Natural killer cell (primary cell): Measurements from ENCODE around the gene ANXA8L1. TPM values are rescaled to one million over a fixed set of nuclear protein-coding genes. Genes with fewer than 3 reads are reported as not detected.
"Not testable (repeated sequence)": the region's sequence is repeated elsewhere in the genome, so short reads cannot be mapped to it uniquely, and the experiment has no call there.

ENCODE experiments used
- ATAC-seq, 3 donors: fragments of 150-1000 bp in 2 of 3; fragments of 200-7000 bp in 1 of 3; cut with Tn5 transposase; 1 replicate in 1 of 3; 2 replicates in 2 of 3; pipeline ENCODE4 v1.10.0; 2021; ENCODE audit warnings: mild to moderate bottlenecking in 2 of 3, moderate library complexity in 2 of 3
- DNase-seq, 2 donors: peaks; one replicate each; pipeline versions ENCODE4 v3.0.0 to v3.0.0-alpha.2; 2013 to 2021; ENCODE audit warnings: mixed read lengths in 1 of 2
- H3K27ac ChIP-seq: one replicate; pipeline ENCODE4 v1.5.1; 2013; ENCODE audit warnings: mild to moderate bottlenecking, low read length
- H3K27me3 ChIP-seq: one replicate; pipeline ENCODE4 v1.6.1; 2013; ENCODE audit warnings: low read length; ENCODE audit not compliant: control insufficient read depth, insufficient read depth
- H3K36me3 ChIP-seq: one replicate; pipeline ENCODE4 v1.6.1; 2013; ENCODE audit warnings: low read length; ENCODE audit not compliant: control insufficient read depth, insufficient read depth
- H3K4me1 ChIP-seq: one replicate; pipeline ENCODE4 v1.6.1; 2013; ENCODE audit warnings: low read length; ENCODE audit not compliant: control insufficient read depth, insufficient read depth
- H3K4me3 ChIP-seq: one replicate; pipeline ENCODE4 v1.5.1; 2013; ENCODE audit warnings: low read length
- H3K9me3 ChIP-seq: one replicate; pipeline ENCODE4 v1.6.1; 2013; ENCODE audit warnings: low read length; ENCODE audit not compliant: control insufficient read depth, insufficient read depth
- H3K27ac Mint-ChIP-seq, 2 donors: one replicate each; pipeline ENCODE4 v1.8.0; 2022; ENCODE audit warnings: mild to moderate bottlenecking in 2 of 2, mixed read lengths in 2 of 2, moderate library complexity in 1 of 2
- H3K27me3 Mint-ChIP-seq, 2 donors: one replicate each; pipeline ENCODE4 v1.8.0; 2022; ENCODE audit warnings: low read depth in 2 of 2, mixed read lengths in 2 of 2
- H3K36me3 Mint-ChIP-seq: one replicate; pipeline ENCODE4 v1.8.0; 2022; ENCODE audit warnings: mixed read lengths
- H3K4me1 Mint-ChIP-seq, 2 donors: one replicate each; pipeline ENCODE4 v1.8.0; 2022; ENCODE audit warnings: mixed read lengths in 2 of 2
- H3K4me3 Mint-ChIP-seq: one replicate; pipeline ENCODE4 v1.8.0; 2022; ENCODE audit warnings: mild to moderate bottlenecking, moderate library complexity, mixed read lengths
- H3K9me3 Mint-ChIP-seq, 2 donors: one replicate each; pipeline ENCODE4 v1.8.0; 2022; ENCODE audit warnings: mixed read lengths in 2 of 2
- WGBS: methylation state at CpG from one replicate; pipeline ENCODE4 v1.1.7; 2013; ENCODE audit warnings: missing lambda C conversion rate; ENCODE audit not compliant: insufficient coverage; 5-methylcytosine and 5-hydroxymethylcytosine counted together
- intact Hi-C: fragments of 100-400 bp; cut with micrococcal nuclease; formaldehyde crosslinking; loops from one replicate; pipeline ENCODE4 v1.14.2; 2022
- total RNA-seq, 4 donors: library from RNA; stranded (reverse); fragments of 120-200 nt in 1 of 4; gene quantifications; one replicate each; pipeline versions ENCODE4 v1.2.3 to v1.2.4, GENCODE V29; 2013 to 2022

ANXA8L1 gene
- total RNA-seq, 3 donors from 2014 or later (not counting 1 experiment from before 2014, with no cell fraction given), result not detected

GRCh38 chr10:46412665-46413064 is 37.1 kb downstream of the ANXA8L1 start:
- ATAC-seq, H3K27ac Mint-ChIP-seq, H3K4me1 ChIP-seq, H3K27me3 Mint-ChIP-seq, H3K4me3 ChIP-seq, H3K9me3 ChIP-seq, H3K27ac ChIP-seq, H3K4me3 Mint-ChIP-seq, H3K36me3 ChIP-seq, H3K27me3 ChIP-seq, DNase-seq, H3K4me1 Mint-ChIP-seq, H3K9me3 Mint-ChIP-seq, intact Hi-C loops, H3K36me3 Mint-ChIP-seq: not testable (repeated sequence)
- no CpG with 5 or more reads among the region's 5 CpGs for WGBS

GRCh38 chr10:46415291-46415690 is 39.7 kb downstream of the ANXA8L1 start:
- H3K27ac Mint-ChIP-seq, H3K36me3 ChIP-seq, intact Hi-C loops, H3K4me1 ChIP-seq, H3K9me3 Mint-ChIP-seq, H3K9me3 ChIP-seq, H3K27me3 ChIP-seq, H3K4me3 ChIP-seq, H3K36me3 Mint-ChIP-seq, H3K27me3 Mint-ChIP-seq, H3K4me3 Mint-ChIP-seq, H3K4me1 Mint-ChIP-seq, H3K27ac ChIP-seq, ATAC-seq, DNase-seq: not testable (repeated sequence)
- WGBS, result 78% methylated on average over 4 of the region's 6 CpGs

GRCh38 chr10:46418283-46418682 is 42.7 kb downstream of the ANXA8L1 start:
- H3K4me3 Mint-ChIP-seq, H3K27ac Mint-ChIP-seq, DNase-seq, ATAC-seq, H3K36me3 Mint-ChIP-seq, H3K36me3 ChIP-seq, H3K27me3 ChIP-seq, H3K4me1 ChIP-seq, H3K4me3 ChIP-seq, intact Hi-C loops, H3K9me3 ChIP-seq, H3K27ac ChIP-seq, H3K27me3 Mint-ChIP-seq, H3K9me3 Mint-ChIP-seq, H3K4me1 Mint-ChIP-seq: not testable (repeated sequence)
- no CpG with 5 or more reads among the region's 7 CpGs for WGBS

- H3K9me3 Mint-ChIP-seq, intact Hi-C loops, H3K4me1 ChIP-seq, H3K9me3 ChIP-seq, H3K27me3 ChIP-seq, H3K27ac Mint-ChIP-seq, H3K36me3 ChIP-seq, H3K4me3 ChIP-seq, H3K4me1 Mint-ChIP-seq, H3K27me3 Mint-ChIP-seq, DNase-seq, H3K36me3 Mint-ChIP-seq, H3K27ac ChIP-seq, H3K4me3 Mint-ChIP-seq, ATAC-seq: not testable (repeated sequence)
- WGBS, result no CpG with 5 or more reads among the region's 13 CpGs
Measured at GRCh38 chr10:46419570-46420379, 44.2 kb downstream of the ANXA8L1 start.

- H3K4me3 Mint-ChIP-seq, H3K27me3 ChIP-seq, H3K36me3 Mint-ChIP-seq, H3K27me3 Mint-ChIP-seq, intact Hi-C loops, H3K27ac ChIP-seq, H3K9me3 ChIP-seq, H3K36me3 ChIP-seq, ATAC-seq, H3K4me3 ChIP-seq, H3K4me1 Mint-ChIP-seq, H3K27ac Mint-ChIP-seq, H3K9me3 Mint-ChIP-seq, DNase-seq, H3K4me1 ChIP-seq: not testable (repeated sequence)
- no CpG with 5 or more reads among the region's 2 CpGs for WGBS
Measured at GRCh38 chr10:46423550-46423949, 48.0 kb downstream of the ANXA8L1 start.

- DNase-seq, H3K27ac Mint-ChIP-seq, ATAC-seq, H3K4me1 Mint-ChIP-seq, H3K36me3 Mint-ChIP-seq, intact Hi-C loops, H3K27me3 ChIP-seq, H3K4me1 ChIP-seq, H3K4me3 ChIP-seq, H3K27ac ChIP-seq, H3K27me3 Mint-ChIP-seq, H3K9me3 ChIP-seq, H3K4me3 Mint-ChIP-seq, H3K36me3 ChIP-seq, H3K9me3 Mint-ChIP-seq: not testable (repeated sequence)
- WGBS, result no CpG with 5 or more reads among the region's 4 CpGs
Measured at GRCh38 chr10:46440942-46441341, 65.4 kb downstream of the ANXA8L1 start.

Other genes with a start within 250 kb of the ANXA8L1 start
- not detected for gene ANTXRL, start 88.8 kb upstream of the ANXA8L1 start, total RNA-seq
- gene NPY4R, start 90.2 kb downstream of the ANXA8L1 start, total RNA-seq, result not detected
- gene GPRIN2, start 180.9 kb downstream of the ANXA8L1 start, total RNA-seq, result not detected
- gene SYT15, start 203.4 kb downstream of the ANXA8L1 start, total RNA-seq, result 1 to 10 TPM in 2 of 3 donors, under 1 TPM in 1; 1.00 to 2.0 (median 1.1) TPM